Adrenal gland (tissue), 12 donors: ENCODE measurements around the gene PKN1. TPM values are rescaled to one million over a fixed set of nuclear protein-coding genes. Genes with fewer than 3 reads are reported as not detected.

Experiments
- DNase-seq, 7 donors: peaks; one replicate each; pipeline ENCODE4 v3.0.0-alpha.2; 2019 to 2020
- H3K27ac ChIP-seq, 5 donors: fragments of 200-600 bp; sonication (generic) in 4 of 5; 1 replicate in 3 of 5; 2 replicates in 2 of 5; pipeline versions ENCODE4 v1.5.1 to v1.8.0; 2016 to 2020; ENCODE audit warnings: mild to moderate bottlenecking in 1 of 5
- H3K27me3 ChIP-seq: fragments of 200-600 bp; 2 replicates; pipeline ENCODE4 v1.8.0; 2021
- H3K36me3 ChIP-seq, 2 donors: fragments of 200-600 bp; replicated peaks in 1 of 2; 1 replicate in 1 of 2; 2 replicates in 1 of 2; pipeline versions ENCODE4 v1.5.1 to v1.8.0; 2018 to 2022
- H3K4me1 ChIP-seq, 2 donors: fragments of 200-600 bp; replicated peaks in 1 of 2; 1 replicate in 1 of 2; 2 replicates in 1 of 2; pipeline versions ENCODE4 v1.5.1 to v1.8.0; 2018 to 2021
- H3K4me3 ChIP-seq, 4 donors: fragments of 200-600 bp; sonication (generic) in 3 of 4; one replicate each; pipeline ENCODE4 v1.5.1; 2016 to 2018
- H3K9me3 ChIP-seq, 3 donors: fragments of 200-600 bp; sonication (generic) in 1 of 3; replicated peaks in 1 of 3; 1 replicate in 2 of 3; 2 replicates in 1 of 3; pipeline versions ENCODE4 v1.5.1 to v1.8.0; 2016 to 2021
- POLR2A ChIP-seq, 2 donors: fragments of 450-650 bp; IDR thresholded peaks; one replicate each; pipeline ENCODE4 v1.6.1; 2017; ENCODE audit warnings: antibody characterized with exemption in 2 of 2, mild to moderate bottlenecking in 2 of 2, moderate library complexity in 1 of 2
- WGBS, 4 donors: extraction: QIAGEN DNeasy Blood & Tissue Kit in 2 of 4; methylation state at CpG; one replicate each; pipeline versions ENCODE4 v1.1.5 to v1.1.7; 2013 to 2017; 5-methylcytosine and 5-hydroxymethylcytosine counted together
- intact Hi-C, 2 donors: fragments of 100-400 bp; cut with DNase I; formaldehyde crosslinking; loops; one replicate each; pipeline versions ENCODE4 v1.14.1 to v1.15.0; 2022 to 2023
- polyA plus RNA-seq, 3 donors: library from polyadenylated mRNA; stranded (reverse); fragments of 200-250 nt in 2 of 3; fragments of 350-450 nt in 1 of 3; fragmentation: Illumina TruSeq in 1 of 3; extraction: RNeasy Lipid Tissue Mini Kit (QIAGEN cat#74804) in 1 of 3; gene quantifications; one replicate each; pipeline ENCODE4 v1.2.3, GENCODE V29; 2013 to 2014
- total RNA-seq, 9 donors: library from RNA; depleted of rRNA in 4 of 9; stranded (reverse); fragments of >200 nt in 4 of 9; fragments of 120-200 nt in 1 of 9; fragmentation: NEBNext Ultra II Directional in 1 of 9; extraction: Animal tissue kit (Norgen Biotek cat#: 25700) in 1 of 9; gene quantifications; one replicate each; pipeline versions ENCODE4 v1.1.0 to v1.2.4, GENCODE V29; 2013 to 2023
- TF ChIP-seq, protein P1 (sequence below), 6 experiments: fragments of 450-650 bp in 4 of 6; fragments of 200-600 bp in 2 of 6; sonication (generic) in 1 of 6; IDR thresholded peaks; 1 replicate in 5 of 6; 2 replicates in 1 of 6; pipeline versions ENCODE4 v1.5.1 to v1.8.0; 2016 to 2021; ENCODE audit warnings: antibody characterized with exemption in 6 of 6, mild to moderate bottlenecking in 2 of 6, moderate library complexity in 1 of 6
- donor health status: healthy with polysubstance abuse.
- donor health status: Bipolar disorder and iron deficiency.
- donor health status: DM: yes; HTN: yes; CAD: no.
- donor health status: DM: no; HTN: no; CAD: no.
- donor health status: DM: no; HTN: no; CAD: no.
- donor health status: DM: yes; HTN: yes; CAD: no.

The PKN1 gene
- total and polyA plus RNA-seq, 12 donors, result 27.5 to 209 (median 120) TPM

DNA sequence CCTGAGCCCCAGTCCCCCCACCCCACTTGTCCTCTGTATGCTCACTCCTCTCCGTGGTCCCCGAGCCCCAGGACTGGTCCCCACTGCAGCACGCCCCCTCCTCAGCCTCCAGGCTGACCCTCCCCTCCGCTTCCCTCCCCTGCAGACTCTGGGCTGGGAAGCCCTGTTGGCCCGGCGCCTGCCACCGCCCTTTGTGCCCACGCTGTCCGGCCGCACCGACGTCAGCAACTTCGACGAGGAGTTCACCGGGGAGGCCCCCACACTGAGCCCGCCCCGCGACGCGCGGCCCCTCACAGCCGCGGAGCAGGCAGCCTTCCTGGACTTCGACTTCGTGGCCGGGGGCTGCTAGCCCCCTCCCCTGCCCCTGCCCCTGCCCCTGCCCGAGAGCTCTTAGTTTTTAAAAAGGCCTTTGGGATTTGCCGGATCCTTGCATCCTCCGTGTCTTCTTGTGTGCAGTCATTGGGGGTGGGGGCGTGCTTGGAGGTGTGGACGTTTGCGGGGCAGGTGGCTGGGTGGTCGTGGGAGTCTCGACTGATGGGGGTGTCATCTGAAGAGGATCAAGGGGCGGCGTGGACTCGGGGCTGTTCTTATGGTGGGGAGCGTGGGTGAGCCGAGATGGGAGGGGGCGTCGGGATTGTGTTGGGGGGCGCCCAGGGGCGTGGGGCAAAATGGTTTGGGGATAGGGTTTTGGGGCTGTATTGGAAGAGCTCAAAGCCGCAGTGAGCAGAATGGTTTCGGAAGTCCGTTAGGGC is 38.5 kb downstream of the PKN1 start:
- H3K9me3 ChIP-seq, result no peaks in the 10 kb centered on the region
- no peaks in the 10 kb centered on the region for H3K27me3 ChIP-seq
- WGBS, 4 donors, result 61 to 74% (median 68%) methylated on average over 10 to 46 of the region's 46 CpGs
- intact Hi-C loops, result loop anchor here in 1 of 2 donors (5.0 kb wide), 1 partner anchor 39 kb away; the partner anchor contains the start of gene PKN1
- H3K36me3 ChIP-seq, result peaks cover 0 to 46% of the 10 kb centered on the region in 2 donors
- peaks cover 0 to 20% of the 10 kb centered on the region in 2 donors for H3K4me1 ChIP-seq
- peak overlapping the region in 1 of 4 donors; percentile 8 for H3K4me3 ChIP-seq
- DNase-seq, result no peak
- H3K27ac ChIP-seq, result no peak overlapping the region
- TF ChIP-seq, protein P1, sequence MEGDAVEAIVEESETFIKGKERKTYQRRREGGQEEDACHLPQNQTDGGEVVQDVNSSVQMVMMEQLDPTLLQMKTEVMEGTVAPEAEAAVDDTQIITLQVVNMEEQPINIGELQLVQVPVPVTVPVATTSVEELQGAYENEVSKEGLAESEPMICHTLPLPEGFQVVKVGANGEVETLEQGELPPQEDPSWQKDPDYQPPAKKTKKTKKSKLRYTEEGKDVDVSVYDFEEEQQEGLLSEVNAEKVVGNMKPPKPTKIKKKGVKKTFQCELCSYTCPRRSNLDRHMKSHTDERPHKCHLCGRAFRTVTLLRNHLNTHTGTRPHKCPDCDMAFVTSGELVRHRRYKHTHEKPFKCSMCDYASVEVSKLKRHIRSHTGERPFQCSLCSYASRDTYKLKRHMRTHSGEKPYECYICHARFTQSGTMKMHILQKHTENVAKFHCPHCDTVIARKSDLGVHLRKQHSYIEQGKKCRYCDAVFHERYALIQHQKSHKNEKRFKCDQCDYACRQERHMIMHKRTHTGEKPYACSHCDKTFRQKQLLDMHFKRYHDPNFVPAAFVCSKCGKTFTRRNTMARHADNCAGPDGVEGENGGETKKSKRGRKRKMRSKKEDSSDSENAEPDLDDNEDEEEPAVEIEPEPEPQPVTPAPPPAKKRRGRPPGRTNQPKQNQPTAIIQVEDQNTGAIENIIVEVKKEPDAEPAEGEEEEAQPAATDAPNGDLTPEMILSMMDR (IDR thresholded peaks at IDR 0.05), result no peak
- TF ChIP-seq POLR2A (IDR thresholded peaks at IDR 0.05), result no peak

DNA sequence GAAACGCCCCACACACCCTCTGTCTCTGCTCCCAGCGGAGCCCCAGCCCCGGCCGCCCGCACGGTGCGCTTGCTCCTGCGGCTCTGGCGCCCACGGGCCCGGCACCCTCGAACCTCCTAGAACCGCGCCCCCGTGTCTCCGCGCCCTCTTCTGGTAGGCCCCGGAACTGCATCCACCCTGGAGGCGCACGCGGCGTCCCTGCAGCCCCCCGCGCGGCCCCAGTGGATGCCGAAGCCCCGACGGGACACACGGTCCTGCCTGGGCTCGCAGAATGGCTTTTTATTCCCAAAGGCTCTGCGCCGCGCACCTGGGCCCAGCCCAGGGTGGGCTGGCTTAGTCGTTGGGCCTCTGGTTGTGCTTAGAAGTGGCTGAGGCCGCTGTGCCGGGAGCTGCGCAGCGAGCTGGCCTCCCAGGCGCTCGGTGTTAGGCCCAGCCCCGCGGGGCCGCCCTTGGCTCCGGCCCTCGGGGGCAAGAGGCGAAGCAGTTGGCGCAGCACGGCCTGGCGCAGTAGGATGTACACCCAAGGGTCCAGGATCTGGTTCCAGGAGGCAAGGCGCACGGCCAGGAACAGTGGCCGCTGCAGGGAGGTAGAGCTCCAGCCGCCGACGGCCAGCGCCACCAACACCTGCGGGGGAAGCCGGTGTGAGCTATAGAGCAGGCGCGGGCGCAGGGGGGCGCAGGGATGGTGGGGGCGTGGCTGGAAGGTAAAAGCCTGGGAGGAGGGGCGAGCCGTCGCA is 39.3 kb downstream of the PKN1 start:
- H3K4me1 ChIP-seq, result peaks cover 0 to 20% of the 10 kb centered on the region in 2 donors
- peak overlapping the region in 1 of 4 donors; percentile 8 for H3K4me3 ChIP-seq
- H3K27ac ChIP-seq, result no peak overlapping the region
- H3K9me3 ChIP-seq, result no peaks in the 10 kb centered on the region
- intact Hi-C loops, result loop anchor here in 1 of 2 donors (5.0 kb wide), 1 partner anchor 40 kb away; the partner anchor contains the start of gene PKN1
- no peaks in the 10 kb centered on the region for H3K27me3 ChIP-seq
- no peak for TF ChIP-seq POLR2A (IDR thresholded peaks at IDR 0.05)
- TF ChIP-seq, protein P1 (IDR thresholded peaks at IDR 0.05), result peak; percentile 78 to 95 (median 91)
- H3K36me3 ChIP-seq, result peaks cover 0 to 40% of the 10 kb centered on the region in 2 donors
- 2 to 6% (median 4%) methylated on average over 19 to 66 of the region's 66 CpGs for WGBS, 4 donors
- peak in 6 of 7 donors; percentile 65 to 73 (median 69) for DNase-seq

DNA sequence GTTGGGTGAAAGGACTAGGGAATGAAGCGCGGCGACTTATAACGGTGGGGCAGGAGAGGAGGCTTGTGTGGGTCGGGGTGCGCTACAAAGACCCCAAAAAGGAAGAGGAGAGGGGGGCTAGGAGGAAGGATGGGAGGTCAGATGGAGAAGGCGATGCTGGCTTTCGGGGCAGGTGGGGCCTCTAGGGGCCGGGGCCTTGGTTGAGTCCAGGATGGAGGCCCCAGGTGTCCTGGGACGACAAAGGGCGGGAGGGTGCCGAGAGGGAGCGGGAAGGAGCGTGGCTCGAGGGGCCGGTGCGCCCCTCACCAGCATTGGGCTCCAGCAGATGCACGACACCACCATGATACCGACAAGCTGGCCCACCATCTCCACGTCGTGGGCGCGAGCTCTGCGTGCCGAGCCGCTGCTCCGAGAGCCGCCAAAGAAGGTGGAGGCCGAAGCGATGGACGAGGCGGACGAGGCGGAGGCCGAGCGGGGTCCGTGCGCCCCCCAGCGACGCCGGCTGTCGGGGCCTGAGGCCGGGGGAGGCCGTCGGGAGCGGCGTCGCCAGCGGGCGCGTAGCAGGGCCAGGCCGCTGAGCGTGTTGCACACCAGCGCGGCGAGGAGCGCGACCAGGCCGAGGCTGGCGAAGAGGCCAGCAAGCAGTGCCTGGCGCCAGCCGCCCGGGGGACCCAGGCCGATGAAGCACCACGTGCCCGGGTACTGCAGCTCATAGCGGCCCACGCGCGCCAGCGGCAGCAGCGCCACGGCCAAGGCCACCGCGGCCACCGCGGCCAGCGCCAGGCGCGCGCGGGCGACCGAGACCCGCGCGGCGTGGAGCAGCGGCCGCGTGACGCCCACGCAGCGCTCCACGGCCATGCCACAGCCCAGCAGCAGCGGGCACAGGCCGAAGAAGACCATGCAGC is 40.2 kb downstream of the PKN1 start:
- no peaks in the 10 kb centered on the region for H3K27me3 ChIP-seq
- peaks cover 0 to 37% of the 10 kb centered on the region in 2 donors for H3K36me3 ChIP-seq
- no peak overlapping the region for H3K27ac ChIP-seq
- DNase-seq, result no peak
- no peak overlapping the region for H3K4me3 ChIP-seq
- 15 to 46% (median 24%) methylated on average over 14 to 94 of the region's 97 CpGs for WGBS, 4 donors
- H3K9me3 ChIP-seq, result no peaks in the 10 kb centered on the region
- peaks cover 0 to 20% of the 10 kb centered on the region in 2 donors for H3K4me1 ChIP-seq
- intact Hi-C loops, result loop anchor here in 1 of 2 donors (5.0 kb wide), 1 partner anchor 41 kb away; the partner anchor contains the start of gene PKN1
- TF ChIP-seq, protein P1 (IDR thresholded peaks at IDR 0.05), result no peak
- no peak for TF ChIP-seq POLR2A (IDR thresholded peaks at IDR 0.05)
